WTC11 (cell line): Measurements from ENCODE around the gene ELOA.

ENCODE experiments used
- KAT7 ChIP-seq: sonication (generic); formaldehyde crosslinking; IDR thresholded peaks from 2 replicates; pipeline ENCODE4 v1.8.1; 2023; ENCODE audit warnings: missing genetic modification reagents, mild to moderate bottlenecking, borderline replicate concordance
- MXD4 ChIP-seq: fragments of 250-450 bp; sonication (Bioruptor Pico); IDR thresholded peaks from 2 replicates; pipeline ENCODE4 v1.8.0; 2021; ENCODE audit warnings: mild to moderate bottlenecking, moderate library complexity, borderline replicate concordance
- NFE2L1 ChIP-seq: sonication (generic); formaldehyde crosslinking; IDR thresholded peaks from 2 replicates; pipeline ENCODE4 v1.8.1; 2023; ENCODE audit warnings: missing genetic modification reagents
- NR1H2 ChIP-seq: sonication (generic); formaldehyde crosslinking; IDR thresholded peaks from 2 replicates; pipeline ENCODE4 v1.9.0; 2021; ENCODE audit warnings: mild to moderate bottlenecking, moderate library complexity, missing genetic modification reagents
- TP53 ChIP-seq: sonication (generic); formaldehyde crosslinking; IDR thresholded peaks from 2 replicates; pipeline ENCODE4 v1.8.1; 2023; ENCODE audit warnings: mild to moderate bottlenecking, missing genetic modification reagents
- TF ChIP-seq, protein P1 (sequence below): fragments of 200-600 bp; IDR thresholded peaks from 2 replicates; pipeline ENCODE4 v1.8.0; 2022; ENCODE audit warnings: antibody characterized with exemption
- TF ChIP-seq, protein P2 (sequence below): sonication (generic); formaldehyde crosslinking; IDR thresholded peaks from 2 replicates; pipeline ENCODE4 v1.8.0; 2022; ENCODE audit warnings: mild to moderate bottlenecking, missing genetic modification reagents
- TF ChIP-seq, protein P3 (sequence below): sonication (generic); formaldehyde crosslinking; conservative IDR thresholded peaks from 2 replicates; pipeline ENCODE4 v1.8.1; 2022; ENCODE audit warnings: mild to moderate bottlenecking, missing genetic modification reagents
- TF ChIP-seq, protein P4 (sequence below): sonication (generic); formaldehyde crosslinking; IDR thresholded peaks from 2 replicates; pipeline ENCODE4 v1.8.1; 2023; ENCODE audit warnings: mild to moderate bottlenecking, missing genetic modification reagents, moderate library complexity

DNA sequence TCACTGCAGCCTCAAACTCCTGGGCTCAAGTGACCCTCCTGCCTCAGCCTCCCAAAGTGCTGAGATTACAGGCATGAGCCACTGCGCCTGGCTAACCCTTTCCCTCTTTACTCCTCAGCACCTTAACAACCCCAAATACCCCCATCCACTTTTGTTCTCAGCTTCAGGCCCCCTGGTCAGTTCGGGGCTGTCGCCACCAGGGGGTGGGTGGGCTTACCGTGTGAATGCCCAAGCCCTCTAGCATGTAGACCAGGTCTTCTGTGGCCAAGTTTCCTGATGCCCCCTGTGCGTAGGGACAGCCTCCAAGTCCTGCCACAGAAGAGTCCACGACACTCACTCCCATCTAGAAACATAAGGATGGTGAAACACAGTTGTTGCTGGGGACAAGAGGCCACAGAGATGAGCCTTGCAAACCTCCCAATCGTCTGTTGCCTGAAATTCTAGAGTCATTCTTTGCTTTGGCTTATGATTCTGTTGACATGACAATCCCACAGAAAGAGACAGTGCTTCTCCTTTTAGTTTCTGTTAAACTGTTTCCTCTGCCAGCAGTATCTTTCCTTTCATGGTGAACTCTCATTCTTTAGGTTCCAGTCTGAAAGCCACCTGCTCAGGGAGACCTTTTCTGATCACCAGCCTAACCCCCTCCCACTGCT, 61.0 kb downstream of the ELOA start:
- no peak for TF ChIP-seq KAT7 (CRISPR knock-in tag)
- TF ChIP-seq NFE2L1 (CRISPR knock-in tag) = no peak
- no peak for TF ChIP-seq MXD4 (CRISPR knock-in tag)
- no peak for TF ChIP-seq TP53 (CRISPR knock-in tag)
- TF ChIP-seq, protein P1, sequence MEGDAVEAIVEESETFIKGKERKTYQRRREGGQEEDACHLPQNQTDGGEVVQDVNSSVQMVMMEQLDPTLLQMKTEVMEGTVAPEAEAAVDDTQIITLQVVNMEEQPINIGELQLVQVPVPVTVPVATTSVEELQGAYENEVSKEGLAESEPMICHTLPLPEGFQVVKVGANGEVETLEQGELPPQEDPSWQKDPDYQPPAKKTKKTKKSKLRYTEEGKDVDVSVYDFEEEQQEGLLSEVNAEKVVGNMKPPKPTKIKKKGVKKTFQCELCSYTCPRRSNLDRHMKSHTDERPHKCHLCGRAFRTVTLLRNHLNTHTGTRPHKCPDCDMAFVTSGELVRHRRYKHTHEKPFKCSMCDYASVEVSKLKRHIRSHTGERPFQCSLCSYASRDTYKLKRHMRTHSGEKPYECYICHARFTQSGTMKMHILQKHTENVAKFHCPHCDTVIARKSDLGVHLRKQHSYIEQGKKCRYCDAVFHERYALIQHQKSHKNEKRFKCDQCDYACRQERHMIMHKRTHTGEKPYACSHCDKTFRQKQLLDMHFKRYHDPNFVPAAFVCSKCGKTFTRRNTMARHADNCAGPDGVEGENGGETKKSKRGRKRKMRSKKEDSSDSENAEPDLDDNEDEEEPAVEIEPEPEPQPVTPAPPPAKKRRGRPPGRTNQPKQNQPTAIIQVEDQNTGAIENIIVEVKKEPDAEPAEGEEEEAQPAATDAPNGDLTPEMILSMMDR = 0 out of 2 replicates have a peak, but pooled peaks have one; percentile 12
- TF ChIP-seq, protein P2, sequence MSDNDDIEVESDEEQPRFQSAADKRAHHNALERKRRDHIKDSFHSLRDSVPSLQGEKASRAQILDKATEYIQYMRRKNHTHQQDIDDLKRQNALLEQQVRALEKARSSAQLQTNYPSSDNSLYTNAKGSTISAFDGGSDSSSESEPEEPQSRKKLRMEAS (CRISPR knock-in tag) = no peak
- no peak for TF ChIP-seq NR1H2 (CRISPR knock-in tag)
- TF ChIP-seq, protein P3, sequence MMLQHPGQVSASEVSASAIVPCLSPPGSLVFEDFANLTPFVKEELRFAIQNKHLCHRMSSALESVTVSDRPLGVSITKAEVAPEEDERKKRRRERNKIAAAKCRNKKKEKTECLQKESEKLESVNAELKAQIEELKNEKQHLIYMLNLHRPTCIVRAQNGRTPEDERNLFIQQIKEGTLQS (CRISPR knock-in tag) = no peak
- TF ChIP-seq, protein P4, sequence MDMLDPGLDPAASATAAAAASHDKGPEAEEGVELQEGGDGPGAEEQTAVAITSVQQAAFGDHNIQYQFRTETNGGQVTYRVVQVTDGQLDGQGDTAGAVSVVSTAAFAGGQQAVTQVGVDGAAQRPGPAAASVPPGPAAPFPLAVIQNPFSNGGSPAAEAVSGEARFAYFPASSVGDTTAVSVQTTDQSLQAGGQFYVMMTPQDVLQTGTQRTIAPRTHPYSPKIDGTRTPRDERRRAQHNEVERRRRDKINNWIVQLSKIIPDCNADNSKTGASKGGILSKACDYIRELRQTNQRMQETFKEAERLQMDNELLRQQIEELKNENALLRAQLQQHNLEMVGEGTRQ (CRISPR knock-in tag) = no peak
